Endodermal cell (in vitro differentiated cells): ENCODE results near the gene CDC42EP1. TPM values are rescaled to one million over a fixed set of nuclear protein-coding genes. Genes with fewer than 3 reads are reported as not detected.

Experiments
- DNase-seq: peaks from one replicate; pipeline ENCODE4 v3.0.0-alpha.2; 2017
- H3K27ac ChIP-seq: 2 replicates; pipeline ENCODE4 v1.5.1; 2013; ENCODE audit warnings: mild to moderate bottlenecking, low read depth, low read length, moderate library complexity
- H3K27me3 ChIP-seq: 2 replicates; pipeline ENCODE4 v1.6.1; 2013; ENCODE audit warnings: mild to moderate bottlenecking, low read length, moderate library complexity; ENCODE audit not compliant: insufficient read depth, control insufficient read depth, poor library complexity, severe bottlenecking
- H3K36me3 ChIP-seq: 2 replicates; pipeline ENCODE4 v1.7.0; 2013; ENCODE audit warnings: mild to moderate bottlenecking, low read length, moderate library complexity; ENCODE audit not compliant: control insufficient read depth, insufficient read depth
- H3K4me1 ChIP-seq: one replicate; pipeline ENCODE4 v1.7.0; 2013; ENCODE audit warnings: low read length; ENCODE audit not compliant: control insufficient read depth, insufficient read depth
- H3K4me3 ChIP-seq: 2 replicates; pipeline ENCODE4 v1.5.1; 2013; ENCODE audit warnings: mild to moderate bottlenecking, low read length, moderate library complexity
- H3K9ac ChIP-seq: 2 replicates; pipeline ENCODE4 v1.6.1; 2013; ENCODE audit warnings: mild to moderate bottlenecking, low read length, moderate library complexity; ENCODE audit not compliant: poor library complexity, severe bottlenecking; ENCODE audit errors: extremely low read depth
- H3K9me3 ChIP-seq: 2 replicates; pipeline ENCODE4 v1.6.1; 2013; ENCODE audit warnings: mild to moderate bottlenecking, low read length, moderate library complexity; ENCODE audit not compliant: control insufficient read depth
- H3K27ac Mint-ChIP-seq: 2 replicates; pipeline ENCODE4 v1.8.0; 2020; ENCODE audit warnings: mixed read lengths
- H3K27me3 Mint-ChIP-seq: 2 replicates; pipeline ENCODE4 v1.8.0; 2021; ENCODE audit warnings: mild to moderate bottlenecking, mixed read lengths; ENCODE audit not compliant: insufficient read depth
- H3K36me3 Mint-ChIP-seq: 2 replicates; pipeline ENCODE4 v1.8.0; 2020; ENCODE audit warnings: low read depth, mixed read lengths
- H3K4me1 Mint-ChIP-seq: 2 replicates; pipeline ENCODE4 v1.8.0; 2020; ENCODE audit warnings: mixed read lengths
- H3K4me3 Mint-ChIP-seq: 2 replicates; pipeline ENCODE4 v1.8.0; 2020; ENCODE audit warnings: mild to moderate bottlenecking, moderate library complexity, mixed read lengths
- H3K9me3 Mint-ChIP-seq: 2 replicates; pipeline ENCODE4 v1.8.0; 2020; ENCODE audit warnings: mild to moderate bottlenecking, mixed read lengths
- CTCF ChIP-seq: fragments of 200-600 bp; sonication (generic); conservative IDR thresholded peaks from 2 replicates; pipeline ENCODE4 v1.5.0; 2021; ENCODE audit warnings: antibody characterized with exemption, mild to moderate bottlenecking
- WGBS, 2 experiments: methylation state at CpG; one replicate each; pipeline versions ENCODE4 v1.1.5 to v1.1.7; 2013; ENCODE audit warnings: missing lambda C conversion rate in 2 of 2, mixed read lengths in 1 of 2; ENCODE audit not compliant: insufficient coverage in 1 of 2, insufficient read length in 1 of 2; 5-methylcytosine and 5-hydroxymethylcytosine counted together
- total RNA-seq, 2 donors: library from RNA; stranded (reverse); fragmentation: NEBNext Ultra II Directional in 1 of 2; extraction: Animal tissue kit (Norgen Biotek cat#: 25700) in 1 of 2; gene quantifications; 2 replicates in 1 of 2; 3 replicates in 1 of 2; pipeline ENCODE4 v1.2.1, GENCODE V29; 2021

Gene CDC42EP1
- total RNA-seq, 2 donors from 2014 or later: 45.0 to 45.1 TPM

- Mint-ChIP-seq H3K9me3 (no peaks in the 10 kb centered on the region), H3K4me1 (no peaks in the 10 kb centered on the region), H3K36me3 (peaks cover 45% of the 10 kb centered on the region), H3K4me3 (no peak overlapping the region), H3K27me3 (no peaks in the 10 kb centered on the region), H3K27ac (no peak overlapping the region)
- Histone ChIP-seq H3K9ac (no peak overlapping the region), H3K4me1 (no peaks in the 10 kb centered on the region), H3K36me3 (peaks cover 44% of the 10 kb centered on the region), H3K27ac (no peak overlapping the region), H3K27me3 (no peaks in the 10 kb centered on the region), H3K9me3 (no peaks in the 10 kb centered on the region), H3K4me3 (no peak overlapping the region)
- no peak for DNase-seq
- TF ChIP-seq CTCF: no peak
- 90 to 100% methylated on average over 1 of the region's 1 CpG for WGBS, 2 experiments
Observed at GRCh38 chr22:37617431-37617830, 57.2 kb downstream of the CDC42EP1 start.

GRCh38 chr22:37618072-37618656, 57.9 kb downstream of the CDC42EP1 start:
- Mint-ChIP-seq H3K27me3 (no peaks in the 10 kb centered on the region), H3K27ac (no peak overlapping the region), H3K4me1 (no peaks in the 10 kb centered on the region), H3K9me3 (no peaks in the 10 kb centered on the region), H3K4me3 (no peak overlapping the region), H3K36me3 (peaks cover 42% of the 10 kb centered on the region)
- Histone ChIP-seq H3K4me3 (no peak overlapping the region), H3K36me3 (peaks cover 46% of the 10 kb centered on the region), H3K4me1 (no peaks in the 10 kb centered on the region), H3K27ac (no peak overlapping the region), H3K9me3 (no peaks in the 10 kb centered on the region), H3K27me3 (no peaks in the 10 kb centered on the region), H3K9ac (no peak overlapping the region)
- TF ChIP-seq CTCF: no peak
- WGBS, 2 experiments: 96 to 98% methylated on average over 8 to 14 of the region's 14 CpGs
- no peak for DNase-seq

GRCh38 chr22:37618674-37619073, 58.4 kb downstream of the CDC42EP1 start:
- H3K27me3 Mint-ChIP-seq: no peaks in the 10 kb centered on the region
- no peaks in the 10 kb centered on the region for H3K27me3 ChIP-seq
- no peak overlapping the region for H3K4me3 Mint-ChIP-seq
- peaks cover 1% of the 10 kb centered on the region for H3K4me1 Mint-ChIP-seq
- peaks cover 48% of the 10 kb centered on the region for H3K36me3 ChIP-seq
- no peak overlapping the region for H3K27ac ChIP-seq
- H3K4me1 ChIP-seq: no peaks in the 10 kb centered on the region
- no peak for DNase-seq
- H3K27ac Mint-ChIP-seq: no peak overlapping the region
- H3K9ac ChIP-seq: no peak overlapping the region
- H3K4me3 ChIP-seq: no peak overlapping the region
- WGBS, 2 experiments: 83 to 98% methylated on average over 2 to 6 of the region's 6 CpGs
- no peaks in the 10 kb centered on the region for H3K9me3 Mint-ChIP-seq
- H3K9me3 ChIP-seq: no peaks in the 10 kb centered on the region
- H3K36me3 Mint-ChIP-seq: peaks cover 43% of the 10 kb centered on the region
- TF ChIP-seq CTCF: no peak

Other genes with a start within 250 kb of the CDC42EP1 start
- gene ELFN2, start 133.0 kb upstream of the CDC42EP1 start, total RNA-seq: under 1 TPM; 0.40 to 0.46 TPM
- gene MFNG, start 74.1 kb upstream of the CDC42EP1 start, total RNA-seq: 1 to 10 TPM; 1.9 to 6.6 TPM
- gene CARD10, start 41.1 kb upstream of the CDC42EP1 start, total RNA-seq: 10 to 100 TPM; 20.3 to 24.4 TPM
- under 1 TPM in 1 of 2 donors, not detected in 1; 0.86 TPM for gene LGALS2, start 19.6 kb downstream of the CDC42EP1 start, total RNA-seq
- gene GGA1, start 48.4 kb downstream of the CDC42EP1 start, total RNA-seq: 10 to 100 TPM; 87.5 TPM
- 10 to 100 TPM; 37.7 to 38.6 TPM for gene SH3BP1, start 79.2 kb downstream of the CDC42EP1 start, total RNA-seq
- gene PDXP, start 98.2 kb downstream of the CDC42EP1 start, total RNA-seq: 10 to 100 TPM; 23.5 to 29.3 TPM
- gene LGALS1, start 115.2 kb downstream of the CDC42EP1 start, total RNA-seq: 10 to 100 TPM; 10.4 to 16.0 TPM
- 10 to 100 TPM; 21.9 to 26.8 TPM for gene NOL12, start 125.9 kb downstream of the CDC42EP1 start, total RNA-seq
- 10 to 100 TPM; 74.7 to 82.2 TPM for gene TRIOBP, start 136.6 kb downstream of the CDC42EP1 start, total RNA-seq
- gene GCAT, start 247.5 kb downstream of the CDC42EP1 start, total RNA-seq: 10 to 100 TPM; 22.2 to 26.2 TPM